DMS153 treated with DMSO at 0.1 percent for 48 hours (cell line): Measurements from ENCODE around the gene OPRM1.

Source experiments
- DNase-seq: peaks from one replicate; lab custom pipeline; 2025; ENCODE audit not compliant: unreplicated experiment; lab: John Stamatoyannopoulos, UW

OPRM1 gene

GRCh38 chr6:154202339-154202738, 163.3 kb downstream of the OPRM1 start:
- DNase-seq: no peak

GRCh38 chr6:154202958-154203357, 163.9 kb downstream of the OPRM1 start:
- no peak for DNase-seq

- DNase-seq: no peak
These were observed 167.1 kb downstream of the OPRM1 start for GRCh38 chr6:154206141-154206540.

- DNase-seq: no peak
These were observed 168.0 kb downstream of the OPRM1 start for GRCh38 chr6:154206996-154207395.

- DNase-seq: no peak
These were observed 170.5 kb downstream of the OPRM1 start for GRCh38 chr6:154209555-154209954.

- DNase-seq: no peak
These were observed 171.6 kb downstream of the OPRM1 start for GRCh38 chr6:154210678-154211077.

GRCh38 chr6:154213782-154214181, 174.7 kb downstream of the OPRM1 start:
- DNase-seq: no peak

- DNase-seq: no peak
These were observed 179.3 kb downstream of the OPRM1 start for GRCh38 chr6:154218301-154218700.

GRCh38 chr6:154218787-154219186, 179.7 kb downstream of the OPRM1 start:
- no peak for DNase-seq

- DNase-seq: no peak
These were observed 180.2 kb downstream of the OPRM1 start for GRCh38 chr6:154219250-154219649.

GRCh38 chr6:154222716-154223115, 183.7 kb downstream of the OPRM1 start:
- DNase-seq: no peak

GRCh38 chr6:154223296-154223695, 184.3 kb downstream of the OPRM1 start:
- DNase-seq: no peak

- DNase-seq: no peak
These were observed 187.4 kb downstream of the OPRM1 start for GRCh38 chr6:154226461-154226860.

GRCh38 chr6:154227862-154228520, 189.0 kb downstream of the OPRM1 start:
- no peak for DNase-seq

GRCh38 chr6:154228521-154228905, 189.5 kb downstream of the OPRM1 start:
- no peak for DNase-seq

GRCh38 chr6:154229786-154230185, 190.7 kb downstream of the OPRM1 start:
- DNase-seq: no peak

GRCh38 chr6:154230393-154230792, 191.4 kb downstream of the OPRM1 start:
- no peak for DNase-seq

- no peak for DNase-seq
These were observed 192.0 kb downstream of the OPRM1 start for GRCh38 chr6:154230910-154231595.

- no peak for DNase-seq
These were observed 193.2 kb downstream of the OPRM1 start for GRCh38 chr6:154232013-154232910.

GRCh38 chr6:154233383-154233782, 194.3 kb downstream of the OPRM1 start:
- no peak for DNase-seq

- no peak for DNase-seq
These were observed 195.2 kb downstream of the OPRM1 start for GRCh38 chr6:154234019-154234772.
